Effector CD8-positive, alpha-beta T cell (primary cell): ENCODE results near the gene ADGRL1.
"Not testable (repeated sequence)": the region's sequence is repeated elsewhere in the genome, so short reads cannot be mapped to it uniquely, and the experiment has no call there.

ENCODE experiments used
- DNase-seq: peaks from one replicate; lab custom pipeline; 2025; lab: John Stamatoyannopoulos, UW

Gene ADGRL1

DNA sequence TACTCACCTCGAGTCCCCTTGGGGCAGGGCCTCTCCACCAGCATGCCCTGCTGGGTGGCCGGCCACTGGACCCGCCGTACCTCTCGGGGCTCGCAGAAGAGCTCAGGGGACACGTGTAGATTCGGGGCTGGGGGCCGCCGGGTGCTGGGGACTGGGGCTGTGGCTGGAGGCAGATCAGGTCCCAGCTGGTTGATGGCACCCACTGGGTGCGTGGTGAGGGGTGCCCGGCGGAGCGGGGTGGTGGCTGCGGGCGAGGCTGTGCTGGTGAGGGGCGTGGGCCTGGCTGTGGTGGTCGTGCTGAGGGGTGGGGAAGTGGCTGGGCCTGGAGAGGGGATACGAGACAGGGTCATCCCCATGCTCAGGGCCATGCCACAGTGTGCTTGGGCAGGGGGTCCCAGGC lies 44.7 kb downstream of the ADGRL1 start:
- no peak for DNase-seq

DNA sequence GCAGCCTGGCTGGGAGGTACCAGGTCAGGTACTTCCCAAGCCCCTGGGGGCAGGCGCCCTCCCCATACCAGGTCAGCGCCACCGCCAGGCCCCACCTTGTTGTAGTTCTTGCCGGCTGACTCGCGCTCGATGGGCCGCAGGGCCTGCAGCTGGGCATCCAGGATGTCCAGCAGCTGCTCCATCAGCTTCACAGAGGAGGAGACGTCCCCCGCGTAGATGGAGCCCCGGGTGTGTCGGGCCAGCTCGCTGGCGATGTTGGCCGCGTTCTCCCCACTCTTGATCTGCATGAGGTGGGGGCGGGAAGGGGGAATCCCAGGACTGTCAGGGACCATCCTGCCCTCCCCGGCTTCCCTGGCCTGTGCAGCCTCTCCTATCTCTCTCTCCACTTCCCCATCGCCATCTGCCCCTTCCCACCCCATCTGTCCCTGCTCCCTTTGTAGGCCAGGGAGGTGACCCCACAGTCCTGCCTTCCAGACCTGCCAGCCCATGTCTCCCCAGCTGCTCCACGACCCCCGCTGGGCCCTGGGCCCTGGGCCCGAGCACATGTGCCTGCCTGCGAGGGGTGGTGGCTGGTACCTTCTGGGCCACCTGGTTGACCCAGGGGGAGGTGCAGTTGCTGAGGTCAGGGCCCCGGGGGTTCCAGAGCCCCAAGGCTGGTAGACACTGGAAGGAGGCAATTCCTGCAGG lies 45.8 kb downstream of the ADGRL1 start:
- no peak for DNase-seq

DNA sequence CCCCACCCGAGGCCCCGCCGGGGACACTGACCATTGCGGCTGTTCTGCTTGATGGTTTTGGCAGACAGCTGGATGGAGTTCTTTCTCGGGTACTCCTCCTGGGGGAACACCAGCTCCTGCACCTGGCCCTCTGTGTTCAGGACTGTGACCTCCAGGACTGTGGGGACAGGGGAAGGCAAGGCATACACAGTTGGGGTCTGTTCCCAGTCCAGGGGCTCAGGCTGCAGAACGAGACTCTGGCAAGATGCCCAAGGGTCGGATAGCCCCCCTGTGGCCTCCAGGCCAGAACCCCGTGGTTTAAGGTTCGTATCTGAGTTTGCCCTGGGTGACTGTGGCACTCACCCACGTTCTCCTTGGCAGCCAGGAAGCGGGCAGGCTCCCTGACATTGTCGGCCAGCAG lies 46.9 kb downstream of the ADGRL1 start:
- DNase-seq: no peak

DNA sequence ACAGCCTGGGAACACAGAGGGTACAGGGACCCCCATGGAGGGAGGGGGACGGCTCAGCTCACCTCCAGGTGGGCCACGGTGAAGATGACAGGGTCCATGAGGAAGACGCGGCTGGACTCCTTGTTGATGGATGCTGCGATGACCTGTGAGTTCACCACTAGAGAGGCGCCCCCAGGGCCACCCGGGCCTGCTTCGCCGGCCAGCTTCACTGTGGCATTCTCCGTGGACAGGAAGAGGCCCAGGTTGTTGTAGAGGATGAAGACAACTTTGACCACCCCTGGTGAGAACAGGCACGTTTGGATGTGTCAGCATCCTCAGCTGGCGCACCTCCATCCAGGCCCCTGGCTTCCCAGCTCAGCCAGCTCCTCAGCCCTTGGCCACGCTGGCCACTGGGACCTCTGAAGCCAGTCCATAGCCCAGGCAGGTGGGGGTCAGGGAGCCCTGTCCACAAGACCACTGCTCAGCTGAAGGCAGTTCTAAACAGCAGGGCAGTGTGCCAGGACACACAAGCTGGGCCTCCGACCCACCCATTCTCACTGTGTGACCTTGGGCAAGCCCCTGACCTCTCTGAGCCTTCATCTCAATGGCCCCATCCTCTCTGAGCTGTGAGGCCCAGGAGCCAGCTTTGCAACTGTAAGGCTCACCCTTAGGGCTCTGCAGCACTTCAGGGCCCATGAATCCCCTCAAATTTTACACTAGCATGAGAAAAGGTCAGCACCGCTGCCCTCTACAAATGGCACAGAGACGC lies 47.5 kb downstream of the ADGRL1 start:
- no peak for DNase-seq

DNA sequence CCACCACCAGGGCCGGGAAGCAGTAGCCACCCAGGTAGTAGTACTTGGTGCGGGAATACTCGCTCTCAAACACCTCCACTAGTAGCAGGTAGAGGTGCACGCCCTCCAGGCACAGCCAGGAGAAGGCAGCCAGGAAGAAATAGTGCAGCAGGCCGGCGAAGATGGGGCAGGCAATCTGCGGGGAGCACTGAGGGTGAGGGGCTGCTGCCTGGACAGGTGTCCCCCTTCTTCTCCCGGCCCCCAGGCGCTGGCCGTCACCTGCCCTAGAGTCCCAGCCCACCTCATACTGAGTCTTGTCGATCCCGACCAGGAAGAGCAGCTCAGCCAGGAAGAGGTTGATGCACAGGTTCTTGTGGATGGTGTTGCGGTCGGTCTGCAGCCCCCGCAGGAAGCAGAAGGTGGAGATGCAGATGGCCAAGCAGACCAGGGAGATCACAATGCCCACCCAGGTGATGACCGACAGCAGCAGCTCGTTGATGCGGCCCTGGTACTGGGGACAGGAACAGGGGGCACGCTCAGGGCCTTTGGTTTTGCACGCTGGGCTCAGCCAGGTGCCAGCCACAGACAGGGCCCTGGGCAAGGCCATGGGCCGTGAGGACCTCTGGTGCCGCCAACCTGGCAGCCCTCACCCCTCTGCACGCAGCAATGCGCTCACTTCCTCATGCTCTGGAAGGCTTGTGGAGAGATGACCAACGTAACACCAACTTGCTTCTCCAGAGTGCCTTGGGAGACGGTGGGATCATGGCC lies 48.8 kb downstream of the ADGRL1 start:
- no peak for DNase-seq

DNA sequence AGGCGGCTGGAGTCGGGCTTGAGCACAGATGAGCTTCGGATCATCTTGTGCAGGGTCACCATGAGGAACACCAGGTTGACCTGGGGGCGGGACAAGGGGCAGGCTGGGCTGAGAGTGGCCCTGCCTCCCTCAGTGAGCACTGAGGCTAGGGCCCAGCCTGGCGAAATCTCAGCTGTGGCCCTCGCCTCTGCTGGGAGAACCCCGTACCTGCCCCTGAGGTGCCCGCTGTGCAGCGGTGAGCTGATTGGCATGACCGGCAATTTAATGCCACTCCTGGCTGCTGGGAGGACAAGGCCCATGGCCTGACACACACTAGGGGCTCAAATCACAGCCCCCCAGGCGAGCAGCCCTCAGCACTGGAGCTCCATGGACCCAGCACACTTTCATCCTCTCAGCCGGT lies 49.8 kb downstream of the ADGRL1 start:
- no peak for DNase-seq

DNA sequence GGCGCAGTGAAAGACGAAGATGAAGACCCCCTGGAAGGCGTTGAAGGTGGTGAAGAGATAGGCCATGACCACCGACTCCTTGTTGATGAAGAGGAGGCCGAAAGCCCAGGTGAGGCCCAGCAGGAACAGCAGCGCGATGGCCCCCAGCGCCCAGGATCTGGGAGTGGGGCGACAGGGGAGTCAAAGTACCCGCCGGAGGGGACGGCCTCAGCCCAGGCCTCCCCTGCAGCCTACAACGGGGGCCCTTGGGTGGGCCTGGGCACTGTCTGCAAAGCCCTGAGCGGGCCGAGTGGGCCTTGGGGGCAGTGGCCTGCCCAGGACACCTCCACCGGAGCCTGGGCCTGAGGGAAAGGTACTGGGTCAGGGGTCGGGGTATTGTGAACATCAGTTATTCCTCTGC lies 50.6 kb downstream of the ADGRL1 start:
- no peak for DNase-seq

DNA sequence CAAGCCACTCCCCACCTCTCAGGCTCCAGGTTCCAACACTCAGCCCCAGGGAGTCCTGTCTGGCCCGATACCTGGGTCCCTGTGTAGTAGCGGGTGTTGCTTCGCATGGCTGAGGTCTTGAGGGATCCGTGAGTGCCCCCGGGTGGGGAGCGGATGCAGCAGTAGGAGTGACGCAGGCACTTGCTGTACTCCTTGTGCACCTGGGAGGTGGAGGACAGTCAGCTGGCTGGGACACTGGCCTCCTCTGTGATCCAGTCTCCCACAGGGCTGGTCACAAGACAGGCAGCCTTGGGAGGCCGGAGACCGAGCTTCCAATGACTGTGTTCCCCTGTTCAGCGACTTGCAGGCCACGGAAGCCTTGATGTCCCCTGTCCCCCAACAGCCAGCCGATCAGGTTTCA lies 53.3 kb downstream of the ADGRL1 start:
- no peak for DNase-seq

DNA sequence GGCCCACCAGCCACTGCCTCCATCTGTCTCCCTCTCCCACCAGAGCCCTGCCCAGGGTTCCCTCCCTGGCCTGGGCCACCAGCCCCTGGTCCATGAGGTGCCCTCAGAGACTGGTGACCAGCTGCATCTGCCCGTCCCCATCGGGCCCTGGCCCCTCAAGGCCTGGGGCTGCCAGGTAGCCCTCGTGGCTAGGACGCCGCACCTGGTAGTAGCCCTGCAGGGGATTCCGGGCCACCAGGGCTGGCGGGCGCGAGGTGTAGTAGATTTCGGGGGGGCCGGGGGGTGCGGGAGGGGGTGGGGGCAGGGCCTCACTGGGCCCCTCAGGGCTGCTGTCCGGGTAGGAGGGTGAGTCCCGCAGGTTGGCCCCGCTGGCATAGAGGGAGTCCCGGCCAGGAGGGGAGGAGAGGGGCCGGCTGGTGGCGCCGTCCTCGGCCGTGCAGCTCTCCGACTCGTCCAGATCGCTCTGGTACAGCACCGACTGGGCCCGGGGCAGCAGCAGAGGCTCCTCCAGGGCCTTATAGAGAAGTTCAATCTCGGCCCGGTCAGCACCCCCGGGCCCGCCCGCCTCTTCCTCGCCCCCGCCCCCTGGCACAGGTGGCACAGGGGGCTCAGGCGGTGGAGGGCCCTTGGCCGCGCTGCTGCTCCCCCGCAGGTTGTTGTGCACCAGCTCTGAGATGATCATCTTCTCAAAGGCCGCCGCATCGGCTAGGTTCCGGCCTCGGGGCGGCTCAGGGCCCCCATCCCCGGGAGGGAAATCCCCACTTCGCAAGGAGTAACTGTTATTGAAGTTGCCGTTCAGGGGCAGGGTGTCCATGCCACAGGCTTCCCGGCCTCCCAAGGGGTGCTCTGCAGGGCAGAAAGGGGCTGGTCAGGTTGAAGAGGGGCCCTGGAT lies 55.0 kb downstream of the ADGRL1 start:
- no peak for DNase-seq

DNA sequence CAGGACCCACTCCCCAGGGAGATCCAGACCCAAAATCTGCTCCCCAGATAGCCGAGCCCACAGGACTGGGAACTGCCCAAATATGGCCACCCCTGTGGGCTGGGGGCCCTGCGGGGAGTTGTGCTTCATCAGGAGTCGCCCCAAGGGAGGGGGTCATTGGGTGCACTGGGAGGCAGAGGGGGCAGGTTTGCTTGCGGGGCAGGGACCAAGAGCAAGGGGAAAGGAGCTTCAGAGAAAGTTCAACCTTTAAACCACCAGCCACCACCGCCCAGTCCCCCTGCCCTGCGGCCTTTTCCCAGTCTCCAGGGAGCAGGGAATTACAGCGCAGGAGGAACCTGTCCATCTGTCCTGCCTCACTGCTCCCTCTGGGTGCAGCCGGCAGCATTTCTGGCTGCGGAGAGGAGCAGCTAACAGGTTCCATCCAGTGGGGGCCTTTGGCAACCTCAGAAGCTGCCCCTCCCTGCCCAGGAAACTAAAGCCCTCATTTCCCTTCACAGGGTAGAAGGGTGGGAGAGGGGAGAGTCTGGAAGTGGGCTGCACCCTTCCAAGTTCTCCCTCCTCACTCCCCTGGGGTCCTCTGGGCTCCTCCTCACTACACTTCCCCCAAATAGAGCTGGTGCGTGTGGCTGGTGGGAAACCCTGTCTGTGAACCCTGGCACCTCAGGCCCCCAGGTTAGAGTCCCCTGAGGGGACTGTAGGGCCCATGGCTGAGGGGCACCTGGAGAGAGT lies 55.8 kb downstream of the ADGRL1 start:
- DNase-seq: no peak

DNA sequence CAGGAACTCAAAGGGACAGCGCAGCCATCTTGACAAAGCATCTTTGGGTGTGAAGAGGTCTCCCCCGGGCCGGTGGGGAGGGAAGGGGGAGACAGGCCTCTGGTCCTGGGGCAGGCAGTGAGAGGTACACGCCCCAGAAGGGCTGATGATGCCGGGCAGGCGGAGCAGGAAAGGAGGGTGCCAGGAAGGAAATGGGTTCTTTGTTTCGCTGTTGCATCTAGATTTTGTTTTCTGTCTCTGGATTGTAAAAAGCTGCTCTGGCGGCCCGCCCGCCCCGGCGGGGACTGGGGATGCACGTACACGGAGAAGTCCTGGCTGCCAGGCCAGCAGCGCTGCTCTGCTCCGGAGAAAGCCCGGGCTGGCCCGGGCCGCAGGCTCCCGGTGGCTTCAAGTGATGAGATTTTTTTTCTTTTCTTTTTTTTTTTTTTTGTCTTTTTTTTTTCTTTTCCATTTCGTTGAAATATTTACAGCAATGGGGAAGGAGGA lies 56.4 kb downstream of the ADGRL1 start:
- peak; percentile 39 for DNase-seq

DNA sequence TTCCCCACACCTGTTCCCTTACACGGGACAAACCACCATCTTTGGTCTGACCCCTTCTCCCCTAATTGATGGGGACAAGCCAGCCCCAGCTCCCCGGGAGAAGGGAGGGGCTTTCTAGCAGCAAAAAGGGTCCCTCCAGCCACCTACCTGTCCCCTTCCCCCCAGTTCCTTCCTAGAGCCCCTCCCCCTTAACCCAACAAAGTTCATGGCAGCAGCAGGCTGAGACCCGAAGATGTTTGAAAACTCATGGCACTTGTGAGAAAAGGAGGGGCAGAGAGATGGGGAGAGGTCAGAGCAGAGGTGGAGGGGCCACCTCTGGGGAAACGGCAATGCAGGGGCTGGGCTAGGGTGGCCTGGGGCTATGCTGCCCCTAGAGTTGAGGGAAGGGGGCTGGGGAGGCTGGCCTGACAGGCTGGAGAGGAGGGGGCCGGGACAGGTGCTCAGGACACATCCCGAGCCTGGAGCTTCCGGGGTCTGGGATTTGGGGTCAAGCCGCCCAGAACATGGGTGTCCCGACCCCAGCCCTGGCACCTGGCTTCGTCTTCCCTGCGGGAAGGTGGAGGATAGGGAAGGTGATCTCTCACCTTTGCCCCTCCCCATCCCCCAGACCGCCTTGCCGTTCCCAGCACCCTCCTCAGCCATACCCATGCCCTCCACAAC lies 57.1 kb downstream of the ADGRL1 start:
- DNase-seq: no peak

DNA sequence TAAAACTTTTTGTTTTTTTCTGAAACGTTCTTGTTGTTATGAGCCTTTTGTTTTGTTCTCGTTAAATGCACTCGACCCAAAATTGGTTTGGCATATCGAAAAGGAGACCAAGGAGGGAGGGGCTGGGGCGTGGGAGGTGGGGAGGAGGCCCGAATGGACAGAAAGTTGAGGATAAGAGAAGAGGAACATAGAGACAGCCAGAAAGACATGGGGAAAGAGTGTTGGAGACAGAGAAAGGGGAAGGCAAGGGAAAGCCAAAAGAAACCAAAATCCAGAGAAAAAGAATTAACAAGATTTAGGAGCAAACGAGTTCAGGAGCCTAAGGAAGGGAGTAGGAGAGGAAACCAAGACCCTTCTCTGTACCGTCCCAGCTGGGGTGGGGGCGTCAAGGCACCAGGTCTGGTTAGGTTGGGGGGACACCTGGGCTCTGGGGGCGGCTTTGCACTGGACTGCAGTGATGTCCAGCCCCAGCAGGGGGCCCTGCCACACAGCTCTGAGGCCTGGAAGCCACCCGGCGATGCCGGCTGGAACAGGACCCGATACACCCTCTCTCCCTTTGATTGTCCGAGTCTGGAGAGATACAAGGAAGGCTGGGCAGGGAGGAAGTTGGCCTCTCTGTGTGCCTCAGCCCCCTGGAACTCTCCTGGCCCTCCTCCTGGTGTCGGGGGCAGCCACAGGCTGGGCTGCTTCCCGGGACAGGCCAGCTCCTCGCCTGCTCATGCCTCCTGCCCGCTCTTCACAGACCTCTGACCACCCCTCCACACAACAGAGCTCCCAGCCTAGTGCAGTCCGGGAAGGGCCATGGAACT lies 58.0 kb downstream of the ADGRL1 start:
- DNase-seq: peak; percentile 27

DNA sequence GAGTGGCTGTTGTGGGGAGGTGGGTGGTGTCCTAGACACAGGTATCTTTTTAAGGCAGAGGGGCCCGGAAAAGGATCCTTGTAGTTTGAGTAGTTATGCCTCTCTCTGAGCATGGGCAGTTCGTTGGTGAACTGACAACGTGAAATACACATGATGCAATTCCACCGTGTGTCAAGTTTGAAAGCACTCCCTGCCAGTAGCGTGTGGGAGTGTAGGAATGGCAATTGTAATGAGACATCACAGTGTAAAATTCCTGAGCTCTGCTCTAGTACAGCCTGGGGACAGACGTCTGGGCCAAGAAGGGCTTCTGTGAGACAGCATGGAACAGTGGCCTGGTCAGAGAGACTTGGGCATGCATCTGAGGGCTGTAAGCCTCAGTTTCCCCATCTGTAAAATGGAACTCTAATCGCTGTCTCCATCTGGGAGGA lies 59.2 kb downstream of the ADGRL1 start:
- DNase-seq: no peak

DNA sequence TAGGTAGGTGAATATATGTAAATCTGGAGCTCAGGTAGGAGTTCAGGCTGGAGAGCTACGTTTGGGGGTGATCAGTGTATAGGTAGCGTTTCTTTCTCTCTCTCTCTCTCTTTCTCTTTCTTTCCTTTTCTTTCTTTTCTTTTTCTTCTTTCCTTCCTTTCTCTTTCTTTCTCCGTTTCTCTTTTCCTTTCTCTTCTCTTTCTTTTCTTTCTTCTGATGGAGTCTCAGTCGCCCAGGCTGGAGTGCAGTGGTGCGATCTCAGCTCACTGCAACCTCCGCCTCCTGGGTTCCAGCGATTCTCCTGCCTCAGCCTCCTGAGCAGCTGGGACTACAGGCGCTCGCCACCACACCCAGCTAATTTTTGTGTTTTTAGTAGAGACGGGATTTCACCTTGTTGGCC lies 59.8 kb downstream of the ADGRL1 start:
- DNase-seq: not testable (repeated sequence)

DNA sequence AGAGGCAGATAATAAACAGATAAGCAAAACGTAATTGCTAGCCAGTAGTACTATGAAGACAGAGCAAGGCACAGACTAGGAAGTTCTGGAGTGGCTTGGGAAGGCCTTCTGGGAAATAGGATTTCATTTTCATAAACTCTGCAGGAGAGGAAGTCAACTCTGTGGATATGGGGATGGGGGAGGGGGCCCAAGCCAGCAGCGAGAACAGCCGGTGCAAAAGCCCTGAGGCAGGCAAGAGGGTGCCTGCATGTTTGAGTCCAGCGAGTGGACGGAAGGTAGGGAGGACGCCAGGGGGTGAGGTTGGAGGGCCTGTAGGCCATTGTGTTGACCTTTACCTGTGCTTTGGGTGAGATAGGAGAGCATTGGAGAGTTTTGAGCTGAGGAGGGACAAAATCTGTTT lies 60.6 kb downstream of the ADGRL1 start:
- no peak for DNase-seq

DNA sequence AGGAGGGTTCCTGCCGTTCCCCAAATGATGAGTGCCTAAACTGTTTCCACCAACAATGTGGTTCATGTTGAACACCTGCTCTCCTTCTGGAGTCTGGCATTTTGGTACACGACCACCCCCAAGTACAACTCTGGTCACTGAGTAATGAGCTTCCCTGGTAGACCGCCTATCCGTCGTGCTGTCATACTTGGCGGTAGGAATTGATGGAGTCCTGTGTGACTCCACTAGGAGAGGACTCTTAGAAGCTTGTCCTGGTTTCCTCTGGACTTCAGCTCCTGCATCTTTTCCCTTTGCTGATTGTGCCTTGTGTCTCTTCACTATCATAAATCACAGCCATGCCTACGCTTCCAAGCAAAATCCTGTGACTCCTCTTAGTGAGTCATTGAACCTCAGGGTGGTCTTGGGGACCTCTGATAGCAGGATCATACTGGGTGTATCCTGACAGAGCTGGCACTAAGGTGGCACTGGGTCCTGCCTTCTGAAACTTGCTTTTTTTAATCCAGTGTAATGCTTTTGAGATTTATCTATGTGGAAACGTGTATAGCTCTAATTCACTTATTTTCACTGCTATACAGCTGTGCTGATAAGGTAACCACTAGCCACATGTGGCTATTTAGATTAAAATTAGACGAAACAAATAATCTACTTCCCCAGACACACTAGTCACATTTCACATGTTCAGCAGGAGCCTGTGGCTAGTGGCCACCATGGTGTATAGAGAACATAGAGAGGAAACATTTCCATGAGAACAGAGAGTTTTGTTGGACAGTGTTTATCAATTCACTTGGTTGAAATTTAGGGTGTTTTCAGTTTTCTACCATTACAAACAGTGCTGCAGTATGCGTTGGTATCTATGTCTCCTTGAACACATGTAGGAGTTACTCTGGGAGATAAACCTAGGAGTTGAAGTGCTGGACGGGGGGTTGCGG lies 63.4 kb downstream of the ADGRL1 start:
- no peak for DNase-seq

DNA sequence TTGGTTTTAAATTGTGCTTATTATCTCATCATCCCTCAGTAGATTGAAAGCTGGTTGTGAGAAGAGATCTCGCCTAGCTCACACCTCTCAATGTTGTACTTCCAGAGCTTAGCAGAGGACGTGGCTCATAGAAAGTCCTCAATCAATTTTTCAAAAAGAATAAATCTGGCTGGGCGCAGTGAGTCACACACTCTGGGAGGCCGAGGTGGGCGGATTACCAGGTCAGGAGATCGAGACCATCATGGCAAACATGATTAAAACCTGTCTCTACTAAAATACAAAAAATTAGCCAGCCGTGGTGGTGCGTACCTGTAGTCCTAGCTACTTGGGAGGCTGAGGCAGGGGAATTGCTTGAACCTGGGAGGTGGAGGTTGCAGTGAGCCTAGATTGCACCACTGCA lies 64.9 kb downstream of the ADGRL1 start:
- DNase-seq: no peak

DNA sequence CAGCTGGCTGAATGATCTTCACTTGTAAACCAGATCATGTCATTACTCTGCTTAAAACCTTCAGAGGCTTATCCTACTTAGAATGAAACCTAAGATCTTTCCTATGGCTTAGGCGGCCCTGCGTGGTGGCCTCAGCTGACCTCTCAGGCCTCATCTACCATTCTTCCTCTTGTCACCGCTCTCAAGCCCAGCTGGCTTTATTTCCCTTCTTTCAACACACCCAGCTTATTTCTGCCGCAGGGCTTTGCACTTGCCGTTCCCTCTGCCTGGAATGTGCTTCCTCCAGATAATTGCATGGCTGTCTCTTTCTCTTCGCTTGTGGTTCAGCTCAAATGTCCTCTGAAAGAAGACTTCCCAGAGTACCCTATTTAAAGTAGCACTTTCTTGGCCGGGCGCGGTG lies 66.0 kb downstream of the ADGRL1 start:
- DNase-seq: no peak
